DMS153 treated with DMSO at 0.1 percent for 48 hours (cell line): ENCODE results near the gene MINDY3.
"Not testable (repeated sequence)": the region's sequence is repeated elsewhere in the genome, so short reads cannot be mapped to it uniquely, and the experiment has no call there.

ENCODE experiments used
- DNase-seq: peaks from one replicate; lab custom pipeline; 2025; ENCODE audit not compliant: unreplicated experiment; lab: John Stamatoyannopoulos, UW

Gene MINDY3

DNA sequence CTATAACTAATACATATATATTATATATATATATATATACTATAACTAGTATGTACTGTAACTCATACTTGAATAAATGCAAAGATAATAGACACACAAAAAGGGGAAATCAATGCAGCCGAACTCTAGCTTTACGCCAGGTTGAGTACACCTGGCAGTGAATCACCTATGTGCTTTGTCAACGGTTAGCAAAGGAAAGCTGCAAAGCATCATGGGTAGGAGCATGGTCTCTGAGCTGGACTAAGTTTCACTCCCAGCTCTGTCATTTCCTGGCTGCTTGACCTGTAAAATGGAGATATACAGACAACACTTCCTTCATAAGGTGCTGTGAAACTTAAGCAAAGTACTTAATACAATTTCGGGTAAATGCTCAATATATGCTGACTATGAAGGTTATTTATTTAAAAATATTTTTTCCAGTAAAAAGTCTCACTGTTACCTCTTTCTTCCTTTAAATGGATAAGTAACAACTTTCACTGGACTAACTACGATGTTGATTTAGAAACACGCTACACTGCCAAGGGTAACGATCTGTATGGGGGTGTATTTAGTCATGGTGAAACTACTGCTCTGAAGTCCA lies 78.8 kb downstream of the MINDY3 start:
- no peak for DNase-seq

- DNase-seq = no peak
Observed at GRCh38 chr10:15780353-15781135, 79.8 kb downstream of the MINDY3 start.

DNA sequence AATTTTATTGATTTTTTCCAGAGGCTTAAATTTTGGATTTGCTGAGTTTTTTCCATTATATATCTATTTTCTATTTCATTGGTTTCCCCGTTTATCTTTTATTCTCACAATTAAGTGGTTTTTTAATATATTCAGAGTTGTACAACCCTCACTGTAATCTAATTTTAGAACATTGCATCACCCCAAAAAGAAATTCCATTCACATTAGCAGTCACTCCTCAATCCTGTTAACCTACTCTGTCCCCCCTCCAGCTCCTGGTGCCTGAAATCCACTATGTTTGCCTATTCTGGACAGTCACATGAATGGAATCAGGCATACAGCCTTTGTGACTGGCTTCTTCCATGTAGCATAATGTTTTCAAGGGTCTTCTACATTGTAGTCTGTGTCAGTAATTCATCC lies 84.8 kb downstream of the MINDY3 start:
- DNase-seq = no peak

- DNase-seq = not testable (repeated sequence)
Observed at GRCh38 chr10:15774534-15774933, 85.8 kb downstream of the MINDY3 start.

DNA sequence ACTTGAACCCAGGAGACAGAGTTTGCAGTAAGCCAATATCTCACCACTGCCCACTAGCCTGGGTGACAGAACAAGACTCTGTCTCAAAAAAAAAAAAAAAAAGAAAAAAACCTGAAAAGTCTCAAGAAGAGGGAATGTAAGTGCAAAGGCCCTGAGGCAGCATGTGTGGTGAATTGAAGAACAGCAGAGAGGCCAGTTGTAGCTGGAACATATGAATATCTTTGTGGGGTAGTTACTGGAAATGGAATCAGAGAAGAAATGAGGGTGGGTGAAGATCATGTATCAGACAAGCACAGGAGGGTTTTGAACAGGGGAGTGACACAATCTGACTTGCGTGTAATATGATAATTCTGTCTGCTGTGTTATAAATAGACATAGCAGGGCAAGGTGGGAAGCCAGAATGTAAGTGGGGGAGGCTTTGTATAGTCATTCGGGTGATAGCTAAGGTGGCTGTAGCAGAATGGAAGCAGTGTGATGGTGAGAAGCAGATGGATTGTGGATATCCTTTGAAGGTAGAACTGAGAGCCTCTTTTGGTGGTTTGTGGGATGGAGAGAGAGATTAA lies 95.3 kb downstream of the MINDY3 start:
- DNase-seq = no peak

DNA sequence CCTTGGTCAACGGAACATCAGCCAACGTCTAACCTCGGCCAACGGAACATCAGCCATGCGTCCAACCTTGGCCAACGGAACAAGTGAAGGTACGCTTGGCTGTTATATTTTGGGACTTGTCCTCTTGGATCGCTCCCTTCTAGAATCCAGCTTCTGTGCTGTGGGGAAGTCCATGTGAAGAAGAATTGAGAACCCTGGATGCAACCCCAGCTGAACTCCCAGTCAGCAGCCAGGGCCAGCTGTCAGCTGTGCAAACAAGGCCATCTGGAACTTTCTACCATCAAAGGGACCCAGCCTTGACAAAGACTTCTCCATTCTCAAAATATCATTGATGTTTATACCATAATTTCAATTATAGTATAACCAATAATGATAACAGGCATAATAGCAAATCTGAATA lies 97.3 kb downstream of the MINDY3 start:
- no peak for DNase-seq

DNA sequence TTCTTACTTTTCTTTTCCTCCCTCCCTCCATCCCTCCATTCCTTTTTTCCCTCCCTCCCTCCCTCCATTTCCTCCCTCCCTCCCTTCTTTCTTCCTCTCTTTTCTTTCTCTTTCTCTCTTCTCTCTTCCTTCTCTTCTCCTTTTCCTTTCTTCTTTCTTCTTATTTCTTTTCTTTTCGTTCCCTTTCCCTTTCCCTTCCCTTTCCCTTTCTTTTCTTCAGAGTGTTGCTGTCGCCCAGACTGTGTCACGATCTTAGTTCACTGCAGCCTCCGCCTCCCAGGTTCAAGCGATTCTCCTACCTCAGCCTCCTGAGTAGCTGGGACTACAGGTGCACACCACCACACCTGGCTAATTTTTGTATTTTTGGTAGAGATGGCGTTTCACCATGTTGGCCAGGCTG lies 98.1 kb downstream of the MINDY3 start:
- not testable (repeated sequence) for DNase-seq

DNA sequence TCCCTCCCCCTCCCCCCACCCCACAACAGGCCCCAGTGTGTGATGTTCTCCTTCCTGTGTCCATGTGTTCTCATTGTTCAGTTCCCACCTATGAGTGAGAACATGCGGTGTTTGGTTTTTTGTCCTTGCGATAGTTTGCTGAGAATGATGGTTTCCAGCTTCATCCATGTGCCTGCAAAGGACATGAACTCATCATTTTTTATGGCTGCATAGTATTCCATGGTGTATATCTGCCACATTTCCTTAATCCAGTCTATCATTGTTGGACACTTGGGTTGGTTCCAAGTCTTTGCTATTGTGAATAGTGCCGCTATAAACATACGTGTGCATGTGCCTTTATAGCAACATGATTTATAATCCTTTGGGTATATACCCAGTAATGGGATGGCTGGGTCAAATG lies 99.1 kb downstream of the MINDY3 start:
- not testable (repeated sequence) for DNase-seq

GRCh38 chr10:15760681-15761080 lies 99.6 kb downstream of the MINDY3 start:
- DNase-seq = no peak

GRCh38 chr10:15759265-15759664 lies 101.0 kb downstream of the MINDY3 start:
- no peak for DNase-seq

DNA sequence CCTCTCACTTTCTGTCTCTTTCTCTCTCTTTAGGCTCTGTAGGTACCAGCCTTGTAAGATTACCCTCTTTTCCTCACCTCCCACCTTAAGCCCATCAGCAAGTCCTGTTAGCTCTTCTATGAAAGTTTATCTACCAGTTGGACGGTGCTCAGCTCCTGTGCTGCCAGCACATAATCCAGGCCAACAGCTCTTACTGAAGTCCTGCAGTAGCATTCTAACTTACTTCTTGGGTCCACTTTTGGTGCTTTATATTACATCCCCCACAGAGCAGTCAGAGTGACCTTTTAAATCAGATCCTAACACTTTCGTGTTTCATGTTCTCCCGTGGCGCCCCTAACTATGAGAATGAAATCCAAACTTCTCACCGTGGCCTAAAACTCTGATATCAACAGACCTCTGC lies 101.7 kb downstream of the MINDY3 start:
- no peak for DNase-seq

- no peak for DNase-seq
Observed at GRCh38 chr10:15754937-15755336, 105.4 kb downstream of the MINDY3 start.

- no peak for DNase-seq
Observed at GRCh38 chr10:15751046-15751445, 109.3 kb downstream of the MINDY3 start.

GRCh38 chr10:15748126-15748525 lies 112.2 kb downstream of the MINDY3 start:
- DNase-seq = no peak

- DNase-seq = no peak
Observed at GRCh38 chr10:15747632-15748031, 112.7 kb downstream of the MINDY3 start.

GRCh38 chr10:15745751-15746150 lies 114.6 kb downstream of the MINDY3 start:
- no peak for DNase-seq

DNA sequence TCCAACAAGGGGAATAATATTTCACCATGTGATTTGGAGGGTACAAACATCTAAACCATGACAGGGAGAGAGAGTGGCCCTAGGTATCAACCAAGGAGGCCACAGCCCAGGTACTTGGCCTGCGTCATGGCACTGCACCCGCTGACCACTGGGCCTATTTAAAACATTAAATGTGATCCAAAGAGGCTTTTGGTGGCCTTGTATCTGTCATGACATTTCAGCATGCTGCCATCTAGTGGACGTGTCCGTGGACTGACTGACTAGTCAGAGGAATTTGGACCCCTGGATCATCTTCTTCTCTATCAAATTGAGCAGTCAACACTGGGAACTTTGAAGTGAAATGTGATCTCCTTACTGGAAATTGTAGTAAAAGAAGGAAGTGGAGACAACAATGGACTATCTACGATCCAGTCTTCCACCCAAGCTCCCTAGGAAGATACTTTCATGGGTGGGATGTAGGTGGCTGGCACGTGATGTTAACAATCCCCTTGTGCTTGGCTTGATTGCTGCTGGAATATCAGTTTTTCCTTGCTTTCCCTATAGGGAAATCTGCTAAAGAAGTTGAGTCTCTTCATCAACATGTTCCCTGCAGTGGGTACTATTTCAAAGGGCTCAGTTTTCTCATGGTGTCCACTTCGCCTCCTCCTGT lies 116.0 kb downstream of the MINDY3 start:
- DNase-seq = no peak

DNA sequence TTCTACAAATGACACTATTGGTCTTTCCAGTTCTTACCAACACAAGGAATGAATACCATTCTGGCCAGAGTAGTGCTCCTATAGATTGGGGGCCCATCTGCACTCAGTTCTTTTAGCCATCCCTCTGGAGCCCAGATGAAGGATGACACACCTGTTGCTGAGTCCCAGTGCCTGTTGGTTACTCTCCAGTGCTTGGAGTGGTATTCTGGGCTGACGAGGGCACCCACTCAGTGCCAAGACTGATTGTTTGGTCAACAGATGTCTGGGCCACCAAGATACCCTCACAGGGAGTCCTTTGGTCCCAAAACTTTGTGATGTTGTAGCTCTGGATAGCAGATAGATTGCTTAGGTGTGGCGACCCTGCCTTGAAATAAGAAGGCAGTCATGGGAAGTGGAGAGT lies 116.9 kb downstream of the MINDY3 start:
- no peak for DNase-seq

DNA sequence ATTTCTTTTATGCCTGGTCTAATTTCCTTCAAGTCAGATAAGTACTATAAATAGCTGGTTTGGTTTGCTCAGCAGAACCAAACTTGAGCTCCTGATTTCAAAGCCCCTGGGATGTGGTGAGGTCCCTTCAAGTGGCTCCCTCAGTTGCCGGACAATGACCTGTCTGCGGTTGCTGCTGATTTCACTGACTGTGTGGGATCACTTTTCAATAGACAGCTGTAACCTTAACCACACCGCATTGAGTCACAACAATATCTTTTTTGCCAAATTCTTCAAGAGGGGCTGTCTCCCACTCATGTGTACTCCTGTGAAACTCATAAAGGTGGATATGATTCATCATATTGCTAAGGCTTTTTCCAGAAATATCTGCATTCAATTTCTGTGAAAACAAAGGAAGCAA lies 117.5 kb downstream of the MINDY3 start:
- DNase-seq = no peak

DNA sequence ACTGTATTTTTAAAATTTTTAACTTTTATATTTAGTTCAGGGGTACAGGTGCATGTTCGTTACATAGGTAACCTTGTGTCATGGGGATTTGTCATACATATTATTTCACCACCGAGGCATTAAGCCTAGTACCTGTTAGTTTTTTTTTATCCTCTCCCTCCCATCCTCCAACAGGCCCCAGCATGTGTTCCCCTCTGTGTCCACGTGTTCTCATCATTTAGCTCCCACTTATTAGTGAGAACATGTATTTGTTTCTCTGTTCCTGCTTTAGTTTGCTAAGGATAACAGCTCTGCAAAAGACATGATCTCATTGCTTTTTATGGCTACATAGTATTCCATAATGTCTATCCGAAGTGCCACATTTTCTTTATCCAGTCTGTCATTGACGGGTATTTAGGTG lies 118.2 kb downstream of the MINDY3 start:
- no peak for DNase-seq

DNA sequence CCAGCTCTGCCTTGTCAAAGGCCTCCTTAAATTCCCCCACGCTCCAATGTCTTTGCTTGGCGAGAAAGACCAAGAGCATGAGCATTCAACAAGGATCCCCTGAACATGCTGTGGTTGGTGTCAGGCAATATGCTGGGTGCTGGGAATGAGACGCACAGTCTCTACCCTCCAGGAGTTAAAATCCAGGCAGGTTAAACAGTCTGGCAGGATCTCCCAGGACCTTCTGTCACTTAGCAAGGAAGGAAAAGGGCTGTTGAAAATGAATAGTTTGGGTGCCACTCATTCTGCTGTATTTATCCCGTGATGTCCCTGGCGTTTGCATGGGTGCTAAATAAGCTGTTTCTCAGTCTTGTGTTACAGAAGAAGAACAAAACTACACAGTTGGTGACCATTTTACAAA lies 118.7 kb downstream of the MINDY3 start:
- no peak for DNase-seq

DNA sequence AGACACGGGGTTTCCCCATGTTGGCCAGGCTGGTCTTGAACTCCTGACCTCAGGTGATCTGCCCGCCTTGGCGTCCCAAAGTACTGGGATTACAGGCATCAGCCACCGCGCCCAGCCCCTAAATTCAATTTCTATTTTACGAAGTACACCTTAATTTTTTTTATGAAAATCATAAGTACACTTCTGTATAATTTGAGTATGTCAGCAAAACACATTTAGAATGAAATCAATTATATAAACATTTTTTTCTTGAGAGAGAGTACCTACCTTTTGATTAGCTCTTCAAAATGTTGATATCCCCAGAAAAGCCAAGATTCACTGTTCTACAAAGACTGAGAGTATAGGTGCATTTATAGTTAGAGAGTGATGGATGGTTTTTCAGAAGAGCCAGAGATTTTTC lies 120.0 kb downstream of the MINDY3 start:
- DNase-seq = no peak
